ENCODE measurements around the gene GABRQ. TPM values are rescaled to one million over a fixed set of nuclear protein-coding genes. Genes with fewer than 3 reads are reported as not detected.

GABRQ gene
- total RNA-seq, 1 donor from 2014 or later = not detected

- DNase-seq (ENCODE audit: low spot score in 2 of 2) = no peak
- H3K27ac ChIP-seq = no peak overlapping the region
- TF ChIP-seq, protein P1, sequence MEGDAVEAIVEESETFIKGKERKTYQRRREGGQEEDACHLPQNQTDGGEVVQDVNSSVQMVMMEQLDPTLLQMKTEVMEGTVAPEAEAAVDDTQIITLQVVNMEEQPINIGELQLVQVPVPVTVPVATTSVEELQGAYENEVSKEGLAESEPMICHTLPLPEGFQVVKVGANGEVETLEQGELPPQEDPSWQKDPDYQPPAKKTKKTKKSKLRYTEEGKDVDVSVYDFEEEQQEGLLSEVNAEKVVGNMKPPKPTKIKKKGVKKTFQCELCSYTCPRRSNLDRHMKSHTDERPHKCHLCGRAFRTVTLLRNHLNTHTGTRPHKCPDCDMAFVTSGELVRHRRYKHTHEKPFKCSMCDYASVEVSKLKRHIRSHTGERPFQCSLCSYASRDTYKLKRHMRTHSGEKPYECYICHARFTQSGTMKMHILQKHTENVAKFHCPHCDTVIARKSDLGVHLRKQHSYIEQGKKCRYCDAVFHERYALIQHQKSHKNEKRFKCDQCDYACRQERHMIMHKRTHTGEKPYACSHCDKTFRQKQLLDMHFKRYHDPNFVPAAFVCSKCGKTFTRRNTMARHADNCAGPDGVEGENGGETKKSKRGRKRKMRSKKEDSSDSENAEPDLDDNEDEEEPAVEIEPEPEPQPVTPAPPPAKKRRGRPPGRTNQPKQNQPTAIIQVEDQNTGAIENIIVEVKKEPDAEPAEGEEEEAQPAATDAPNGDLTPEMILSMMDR (IDR thresholded peaks at IDR 0.05) = no peak
- intact Hi-C loops (cut with DNase I) = no loop called here
- no peaks in the 10 kb centered on the region for H3K9me3 ChIP-seq
- no peaks in the 10 kb centered on the region for H3K27me3 ChIP-seq
- no peak overlapping the region for H3K4me3 ChIP-seq
- no peaks in the 10 kb centered on the region for H3K4me1 ChIP-seq
- H3K36me3 ChIP-seq = no peaks in the 10 kb centered on the region
Observed at GRCh38 chrX:152647978-152648377, 10.3 kb downstream of the GABRQ start.

DNA sequence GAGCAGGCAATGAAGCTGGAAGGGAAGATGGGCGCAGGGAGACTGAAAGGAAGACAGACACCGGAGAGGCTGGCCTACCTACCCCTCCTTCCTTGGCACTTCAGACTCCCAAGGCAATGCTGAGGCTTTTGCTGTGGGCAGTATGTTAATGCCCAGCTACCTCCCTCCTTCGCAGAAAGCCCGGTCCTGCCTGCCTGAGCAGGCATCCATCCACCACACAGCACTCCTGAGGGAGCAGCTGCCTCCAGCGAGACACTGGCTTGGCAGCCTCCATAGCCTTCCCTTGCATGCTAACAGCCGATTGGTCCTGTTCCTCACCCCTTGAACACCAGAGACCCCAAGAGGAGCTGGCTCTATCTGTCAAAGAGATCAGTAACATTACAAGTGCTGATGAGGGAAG lies 14.4 kb downstream of the GABRQ start:
- no peaks in the 10 kb centered on the region for H3K4me1 ChIP-seq
- no peaks in the 10 kb centered on the region for H3K36me3 ChIP-seq
- no peak overlapping the region for H3K4me3 ChIP-seq
- DNase-seq (ENCODE audit: low spot score in 2 of 2) = no peak
- TF ChIP-seq, protein P1 (IDR thresholded peaks at IDR 0.05) = no peak
- no peaks in the 10 kb centered on the region for H3K9me3 ChIP-seq
- no peak overlapping the region for H3K27ac ChIP-seq
- no peaks in the 10 kb centered on the region for H3K27me3 ChIP-seq
- intact Hi-C loops (cut with DNase I) = no loop called here

GRCh38 chrX:152652467-152652866 lies 14.8 kb downstream of the GABRQ start:
- H3K4me3 ChIP-seq = no peak overlapping the region
- H3K9me3 ChIP-seq = no peaks in the 10 kb centered on the region
- intact Hi-C loops (cut with DNase I) = no loop called here
- TF ChIP-seq, protein P1 (IDR thresholded peaks at IDR 0.05) = no peak
- no peaks in the 10 kb centered on the region for H3K36me3 ChIP-seq
- DNase-seq (ENCODE audit: low spot score in 2 of 2) = no peak
- no peaks in the 10 kb centered on the region for H3K27me3 ChIP-seq
- no peak overlapping the region for H3K27ac ChIP-seq
- no peaks in the 10 kb centered on the region for H3K4me1 ChIP-seq

- Histone ChIP-seq H3K27me3 (no peaks in the 10 kb centered on the region), H3K36me3 (no peaks in the 10 kb centered on the region), H3K9me3 (no peaks in the 10 kb centered on the region), H3K27ac (no peak overlapping the region), H3K4me1 (no peaks in the 10 kb centered on the region), H3K4me3 (no peak overlapping the region)
- no peak for DNase-seq (ENCODE audit: low spot score in 2 of 2)
- intact Hi-C loops (cut with DNase I) = no loop called here
- TF ChIP-seq, protein P1 (IDR thresholded peaks at IDR 0.05) = no peak
Observed at GRCh38 chrX:152656087-152656486, 18.4 kb downstream of the GABRQ start.

GRCh38 chrX:152656890-152657289 lies 19.2 kb downstream of the GABRQ start:
- intact Hi-C loops (cut with DNase I) = no loop called here
- DNase-seq (ENCODE audit: low spot score in 2 of 2) = no peak
- TF ChIP-seq, protein P1 (IDR thresholded peaks at IDR 0.05) = no peak
- no peaks in the 10 kb centered on the region for H3K4me1 ChIP-seq
- no peaks in the 10 kb centered on the region for H3K36me3 ChIP-seq
- H3K4me3 ChIP-seq = no peak overlapping the region
- no peaks in the 10 kb centered on the region for H3K27me3 ChIP-seq
- no peaks in the 10 kb centered on the region for H3K9me3 ChIP-seq
- no peak overlapping the region for H3K27ac ChIP-seq

DNA sequence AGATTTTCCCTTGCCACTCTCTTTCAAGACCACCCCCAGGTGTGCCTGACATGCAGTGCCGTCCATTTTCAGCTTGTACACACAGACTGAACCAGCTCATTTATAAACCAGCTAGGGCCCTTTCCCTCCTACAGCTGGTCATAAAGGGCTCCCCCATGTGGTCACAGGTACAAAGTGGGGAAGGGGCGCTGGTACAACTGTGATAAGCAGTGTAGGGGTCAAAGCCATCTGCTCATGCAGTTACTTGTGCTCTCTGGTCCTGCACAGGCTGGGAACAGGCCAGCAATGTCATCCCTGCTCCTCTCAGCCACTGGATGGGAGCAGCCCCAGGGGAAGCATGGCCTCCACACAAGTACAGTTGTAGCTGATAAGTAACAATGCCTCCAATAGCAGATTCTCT lies 20.6 kb downstream of the GABRQ start:
- Histone ChIP-seq H3K9me3 (no peaks in the 10 kb centered on the region), H3K4me1 (no peaks in the 10 kb centered on the region), H3K4me3 (no peak overlapping the region), H3K36me3 (no peaks in the 10 kb centered on the region), H3K27me3 (no peaks in the 10 kb centered on the region), H3K27ac (no peak overlapping the region)
- intact Hi-C loops (cut with DNase I) = no loop called here
- no peak for DNase-seq (ENCODE audit: low spot score in 2 of 2)
- TF ChIP-seq, protein P1 (IDR thresholded peaks at IDR 0.05) = no peak
